ENCODE data around the gene GATA3.

The GATA3 gene

DNA sequence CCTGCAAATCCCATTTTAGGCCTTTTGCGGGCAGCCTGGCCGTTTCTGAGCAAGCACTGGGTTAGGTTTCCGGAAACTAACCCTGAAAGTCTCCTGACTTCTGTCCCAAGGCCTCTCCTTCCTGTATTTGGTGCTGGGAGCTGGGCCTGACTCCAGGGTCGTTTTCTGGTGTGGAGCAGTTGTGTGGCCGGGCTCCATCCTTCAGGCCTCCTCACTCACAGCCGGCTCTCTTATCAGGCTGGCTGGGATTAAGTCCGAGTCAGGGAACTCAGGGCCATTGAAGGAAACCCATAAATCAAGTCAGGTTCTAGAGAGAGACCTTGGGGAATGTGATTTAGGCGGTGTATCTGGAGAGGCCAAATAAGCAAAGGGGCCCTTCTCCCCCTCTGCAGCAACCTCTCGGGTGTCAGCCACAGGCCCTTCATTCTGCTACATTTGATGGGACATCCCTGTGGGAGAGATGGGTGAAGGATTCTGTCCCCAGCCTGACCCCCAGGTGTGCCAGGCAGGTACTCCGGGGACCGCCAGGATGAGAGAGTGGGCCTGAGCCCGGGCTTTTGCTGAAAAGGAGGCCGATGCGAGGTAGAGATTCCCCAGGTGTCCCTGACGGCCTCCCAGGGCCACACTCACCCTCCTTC, 3.3 kb downstream of the GATA3 start:
- FAIRE-seq (no peak), DNase-seq (ENCODE audit: insufficient read length, low spot score) (no peak)
- TF ChIP-seq, protein P1, sequence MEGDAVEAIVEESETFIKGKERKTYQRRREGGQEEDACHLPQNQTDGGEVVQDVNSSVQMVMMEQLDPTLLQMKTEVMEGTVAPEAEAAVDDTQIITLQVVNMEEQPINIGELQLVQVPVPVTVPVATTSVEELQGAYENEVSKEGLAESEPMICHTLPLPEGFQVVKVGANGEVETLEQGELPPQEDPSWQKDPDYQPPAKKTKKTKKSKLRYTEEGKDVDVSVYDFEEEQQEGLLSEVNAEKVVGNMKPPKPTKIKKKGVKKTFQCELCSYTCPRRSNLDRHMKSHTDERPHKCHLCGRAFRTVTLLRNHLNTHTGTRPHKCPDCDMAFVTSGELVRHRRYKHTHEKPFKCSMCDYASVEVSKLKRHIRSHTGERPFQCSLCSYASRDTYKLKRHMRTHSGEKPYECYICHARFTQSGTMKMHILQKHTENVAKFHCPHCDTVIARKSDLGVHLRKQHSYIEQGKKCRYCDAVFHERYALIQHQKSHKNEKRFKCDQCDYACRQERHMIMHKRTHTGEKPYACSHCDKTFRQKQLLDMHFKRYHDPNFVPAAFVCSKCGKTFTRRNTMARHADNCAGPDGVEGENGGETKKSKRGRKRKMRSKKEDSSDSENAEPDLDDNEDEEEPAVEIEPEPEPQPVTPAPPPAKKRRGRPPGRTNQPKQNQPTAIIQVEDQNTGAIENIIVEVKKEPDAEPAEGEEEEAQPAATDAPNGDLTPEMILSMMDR (IDR thresholded peaks at IDR 0.05; ENCODE audit: insufficient read depth, missing control alignments): no peak

DNA sequence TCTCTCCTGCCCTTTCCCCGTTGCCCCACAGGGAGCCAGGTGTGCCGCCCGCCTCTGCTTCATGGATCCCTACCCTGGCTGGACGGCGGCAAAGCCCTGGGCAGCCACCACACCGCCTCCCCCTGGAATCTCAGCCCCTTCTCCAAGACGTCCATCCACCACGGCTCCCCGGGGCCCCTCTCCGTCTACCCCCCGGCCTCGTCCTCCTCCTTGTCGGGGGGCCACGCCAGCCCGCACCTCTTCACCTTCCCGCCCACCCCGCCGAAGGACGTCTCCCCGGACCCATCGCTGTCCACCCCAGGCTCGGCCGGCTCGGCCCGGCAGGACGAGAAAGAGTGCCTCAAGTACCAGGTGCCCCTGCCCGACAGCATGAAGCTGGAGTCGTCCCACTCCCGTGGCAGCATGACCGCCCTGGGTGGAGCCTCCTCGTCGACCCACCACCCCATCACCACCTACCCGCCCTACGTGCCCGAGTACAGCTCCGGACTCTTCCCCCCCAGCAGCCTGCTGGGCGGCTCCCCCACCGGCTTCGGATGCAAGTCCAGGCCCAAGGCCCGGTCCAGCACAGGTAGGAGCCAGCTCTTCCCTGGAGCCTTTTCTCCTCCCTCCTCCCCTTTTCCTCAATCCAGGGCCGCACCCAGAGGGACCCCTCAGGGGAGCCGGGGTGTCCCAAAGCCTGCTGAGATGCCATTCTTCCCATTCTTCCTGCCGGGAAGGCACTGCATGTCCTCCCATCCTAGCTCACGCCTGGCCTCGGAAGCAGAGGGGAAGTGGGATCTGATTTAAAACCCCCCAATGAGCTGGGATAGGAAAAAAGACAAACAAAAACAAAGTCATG, 4.0 kb downstream of the GATA3 start:
- FAIRE-seq: no peak
- TF ChIP-seq, protein P1 (IDR thresholded peaks at IDR 0.05; ENCODE audit: insufficient read depth, missing control alignments): no peak

DNA sequence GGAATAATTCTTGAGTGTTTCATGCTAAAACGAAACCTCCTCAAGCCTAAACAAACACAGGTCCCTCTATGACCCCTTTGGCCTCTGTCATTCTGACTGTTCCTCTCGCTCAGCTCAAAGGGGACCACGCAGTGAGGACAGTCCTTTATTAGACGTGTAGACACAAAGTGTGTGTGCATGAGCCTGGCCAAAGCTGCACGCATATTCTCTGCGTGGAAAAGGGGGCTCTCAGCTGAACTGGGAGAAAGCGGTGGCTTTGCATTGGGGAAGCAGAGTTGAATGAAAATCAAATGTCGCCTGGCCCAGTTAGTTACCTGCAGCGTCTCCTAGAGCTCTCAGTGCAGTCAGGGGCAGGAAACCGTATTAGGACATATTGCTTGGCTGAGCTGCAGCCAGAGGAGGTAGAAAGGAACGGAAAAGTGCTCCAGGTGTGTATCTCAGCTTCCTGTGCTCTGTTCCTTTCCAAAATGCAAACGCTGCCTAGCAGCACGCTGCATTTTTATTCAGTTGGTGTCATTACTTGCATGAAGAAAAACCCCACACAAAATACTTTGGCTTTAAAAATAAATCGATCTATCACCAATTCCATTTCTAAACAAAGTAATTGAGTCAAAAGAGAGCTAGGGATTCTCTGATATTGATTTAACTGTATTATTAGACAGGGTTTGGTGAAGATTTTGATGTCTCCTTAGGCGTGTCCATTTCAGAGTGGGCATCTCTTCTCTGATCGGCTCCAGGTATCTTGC, 4.9 kb downstream of the GATA3 start:
- FAIRE-seq (no peak), DNase-seq (ENCODE audit: insufficient read length, low spot score) (no peak)
- TF ChIP-seq, protein P1 (IDR thresholded peaks at IDR 0.05; ENCODE audit: insufficient read depth, missing control alignments): no peak

More for the DNA sequence above, 4.0 kb downstream of the GATA3 start:
- no peak for DNase-seq (ENCODE audit: insufficient read length, low spot score)

DNA sequence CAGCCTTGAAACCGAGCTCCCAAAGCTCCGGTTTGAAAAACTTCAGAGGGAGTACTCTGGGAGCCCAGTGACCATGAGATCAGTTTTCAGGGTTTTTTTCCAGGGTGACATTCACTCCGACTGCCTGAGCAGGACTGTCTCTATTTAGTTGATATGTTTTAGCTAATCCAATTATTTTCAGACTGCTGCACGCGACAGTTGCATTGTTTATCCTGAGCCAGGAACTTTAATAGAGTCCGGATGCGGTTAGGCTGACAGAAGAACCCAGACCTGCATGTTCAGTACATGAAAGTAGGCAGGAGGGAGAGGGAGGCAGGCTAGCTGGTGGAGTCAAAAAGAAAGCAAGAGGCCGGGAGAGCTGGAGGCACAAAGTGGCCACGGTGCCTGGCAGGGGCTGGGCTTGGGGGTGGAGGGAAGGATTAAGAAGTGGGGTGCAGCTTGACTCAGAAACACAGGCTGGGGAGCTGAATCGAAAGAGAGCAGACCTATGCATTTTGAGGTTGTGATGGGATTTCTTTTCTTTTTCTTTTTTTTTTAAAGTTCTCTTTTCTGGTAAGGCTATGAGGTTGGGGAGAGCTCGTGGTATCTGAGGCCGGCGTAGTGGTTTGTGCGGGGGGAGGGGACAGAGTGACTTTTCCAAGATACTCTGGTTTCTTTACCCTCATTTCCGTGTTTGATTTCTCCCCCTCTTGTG, 5.7 kb downstream of the GATA3 start:
- no peak for DNase-seq (ENCODE audit: insufficient read length, low spot score)
- no peak for FAIRE-seq
- TF ChIP-seq, protein P1 (IDR thresholded peaks at IDR 0.05; ENCODE audit: insufficient read depth, missing control alignments): no peak

DNA sequence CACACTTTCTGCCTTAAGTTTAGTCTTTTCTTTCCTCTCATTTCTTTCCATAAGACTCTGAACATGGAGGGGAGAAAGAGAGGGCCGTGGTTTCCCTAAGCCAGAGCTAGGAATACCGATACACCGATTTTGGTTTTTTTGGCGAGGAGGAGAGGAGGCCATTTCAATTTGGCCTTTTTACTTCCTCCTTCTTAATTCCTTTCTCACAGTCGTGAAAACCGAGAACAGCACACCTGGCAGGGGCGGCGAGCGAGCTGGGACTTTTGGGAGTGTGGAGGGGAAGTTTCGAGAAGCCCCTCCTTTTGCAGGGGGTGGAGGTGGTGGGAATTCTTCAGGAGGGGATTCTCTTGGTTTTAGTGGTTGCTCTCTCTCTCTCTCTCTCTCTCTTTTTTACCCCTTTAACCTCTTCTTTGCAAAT, 6.2 kb downstream of the GATA3 start:
- TF ChIP-seq, protein P1 (IDR thresholded peaks at IDR 0.05; ENCODE audit: insufficient read depth, missing control alignments): no peak
- no peak for FAIRE-seq
- no peak for DNase-seq (ENCODE audit: insufficient read length, low spot score)

DNA sequence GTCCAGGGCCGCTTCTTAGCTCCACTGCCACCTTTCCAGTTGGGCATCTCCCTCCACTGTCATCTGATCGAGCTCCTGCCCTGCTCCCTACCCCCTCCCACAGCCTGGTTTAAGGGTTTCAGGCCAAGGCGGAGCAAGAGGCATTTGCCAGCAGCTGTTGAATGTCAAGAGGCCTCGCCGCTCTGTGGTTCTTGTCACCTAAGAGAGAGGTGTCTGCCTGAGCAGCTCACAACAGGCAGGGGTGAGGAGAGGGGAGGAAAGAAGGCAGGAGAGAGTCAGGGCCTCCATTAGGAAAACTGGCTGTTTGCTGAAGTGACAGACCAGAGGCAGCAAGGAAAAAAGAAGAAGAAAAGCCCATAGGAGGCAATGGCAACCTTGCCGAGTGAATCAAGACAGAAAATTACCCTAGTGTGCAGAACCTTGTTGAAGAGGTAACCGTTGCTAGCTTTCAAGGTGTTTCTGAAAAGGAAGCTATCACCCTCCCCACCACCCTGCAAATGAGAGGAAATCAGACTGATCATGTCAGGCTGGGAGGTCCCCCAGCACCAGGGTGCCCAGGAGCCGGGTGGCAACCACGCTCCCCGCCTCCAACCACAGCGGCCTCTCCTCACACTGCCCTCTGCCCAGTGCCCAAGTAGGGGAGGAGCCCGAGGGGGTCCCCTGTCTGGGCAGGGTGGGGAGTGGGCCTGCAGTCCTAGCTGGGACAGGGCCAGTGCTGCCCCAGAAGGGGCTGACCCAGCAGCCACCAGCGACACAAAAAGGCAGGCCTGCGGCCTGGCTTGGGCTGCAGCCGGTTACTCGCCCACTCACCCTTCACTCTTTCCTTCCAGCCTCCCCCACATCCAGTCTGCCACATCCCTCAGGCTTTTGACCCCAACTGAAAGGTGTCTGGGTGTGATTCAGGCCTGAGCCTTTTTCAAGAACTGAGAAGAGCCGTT, 7.1 kb downstream of the GATA3 start:
- TF ChIP-seq, protein P1 (IDR thresholded peaks at IDR 0.05; ENCODE audit: insufficient read depth, missing control alignments): no peak
- no peak for FAIRE-seq
- no peak for DNase-seq (ENCODE audit: insufficient read length, low spot score)
